Raji (cell line): ENCODE measurements around the gene TBX2.

Source experiments
- POLR2A ChIP-seq: IDR thresholded peaks from 2 replicates; pipeline ENCODE4 v1.6.1; 2011; ENCODE audit warnings: low read depth, low read length, control low read depth; ENCODE audit not compliant: insufficient read depth

The TBX2 gene

GRCh38 chr17:61392679-61393078 lies 7.0 kb upstream of the TBX2 start:
- TF ChIP-seq POLR2A = no peak

GRCh38 chr17:61393550-61393903 lies 6.1 kb upstream of the TBX2 start:
- TF ChIP-seq POLR2A = no peak

GRCh38 chr17:61393904-61394629 lies 5.6 kb upstream of the TBX2 start:
- no peak for TF ChIP-seq POLR2A

GRCh38 chr17:61394630-61395408 lies 4.8 kb upstream of the TBX2 start:
- TF ChIP-seq POLR2A = no peak

- no peak for TF ChIP-seq POLR2A
Observed at GRCh38 chr17:61395409-61395982, 4.1 kb upstream of the TBX2 start.

- no peak for TF ChIP-seq POLR2A
Observed at GRCh38 chr17:61395983-61396585, 3.6 kb upstream of the TBX2 start.

GRCh38 chr17:61396586-61397085 lies 3.0 kb upstream of the TBX2 start:
- TF ChIP-seq POLR2A = no peak

- no peak for TF ChIP-seq POLR2A
Observed at GRCh38 chr17:61397086-61397842, 2.4 kb upstream of the TBX2 start.

- no peak for TF ChIP-seq POLR2A
Observed at GRCh38 chr17:61398721-61399130, 917 bp upstream of the TBX2 start.

GRCh38 chr17:61400066-61400716 lies 548 bp downstream of the TBX2 start:
- TF ChIP-seq POLR2A = no peak

GRCh38 chr17:61400717-61401388 lies 1.2 kb downstream of the TBX2 start:
- TF ChIP-seq POLR2A = no peak

GRCh38 chr17:61401389-61402072 lies 1.9 kb downstream of the TBX2 start:
- TF ChIP-seq POLR2A = no peak

- no peak for TF ChIP-seq POLR2A
Observed at GRCh38 chr17:61402073-61402541, 2.5 kb downstream of the TBX2 start.
